Panc1 (cell line): Measurements from ENCODE around the gene TNIK. TPM values are rescaled to one million over a fixed set of nuclear protein-coding genes. Genes with fewer than 3 reads are reported as not detected.

ENCODE experiments used
- ATAC-seq: fragments of 200-7000 bp; cut with Tn5 transposase; 2 replicates; pipeline ENCODE4 v1.9.1; 2020; ENCODE audit warnings: mild to moderate bottlenecking, moderate library complexity
- BruUV-seq: library from RNA; stranded (reverse); fragments of 400-500 nt; replicated peaks from 2 replicates; lab custom pipeline; 2021; lab: Mats Ljungman, UMichigan
- CTCF ChIA-PET: fragments of 300-600 bp; sonication (Branson Sonifier 250); formaldehyde crosslinking; loops from one replicate; lab custom pipeline; 2022; ENCODE audit warnings: antibody characterized with exemption; lab: Charles Lee
- POLR2A ChIA-PET: fragments of 300-600 bp; sonication (Branson Sonifier 250); formaldehyde crosslinking; loops from one replicate; lab custom pipeline; 2022; ENCODE audit warnings: antibody characterized with exemption; lab: Charles Lee
- DNase-seq: peaks from one replicate; pipeline ENCODE4 v3.0.0-alpha.2; 2010; ENCODE audit warnings: low read depth, low spot score
- H3K27ac ChIP-seq: 2 replicates; pipeline ENCODE4 v1.5.1; 2011; ENCODE audit warnings: mild to moderate bottlenecking, low read length, inconsistent platforms
- H3K27me3 ChIP-seq: fragments of 200-500 bp; sonication (Bioruptor generic); 2 replicates; pipeline ENCODE4 v1.6.0; 2014; ENCODE audit warnings: low read length, inconsistent platforms; ENCODE audit not compliant: control insufficient read depth, insufficient read depth
- H3K36me3 ChIP-seq: fragments of 200-500 bp; sonication (Bioruptor generic); 2 replicates; pipeline ENCODE4 v1.5.1; 2014; ENCODE audit warnings: inconsistent platforms, mild to moderate bottlenecking, low read length, moderate library complexity; ENCODE audit not compliant: control insufficient read depth, insufficient read depth
- H3K4me1 ChIP-seq: 2 replicates; pipeline ENCODE4 v1.5.1; 2011; ENCODE audit warnings: inconsistent platforms, mild to moderate bottlenecking, low read length, moderate library complexity; ENCODE audit not compliant: control insufficient read depth, insufficient read depth
- H3K4me3 ChIP-seq, 2 experiments: 2 replicates each; pipeline ENCODE4 v1.5.1; 2011 to 2012; ENCODE audit warnings: low read depth in 2 of 2, low read length in 2 of 2, mild to moderate bottlenecking in 2 of 2, inconsistent platforms in 1 of 2, moderate library complexity in 1 of 2
- H3K9me3 ChIP-seq: fragments of 200-500 bp; sonication (Bioruptor generic); 2 replicates; pipeline ENCODE4 v1.5.1; 2014; ENCODE audit warnings: low read depth, mild to moderate bottlenecking, inconsistent platforms, low read length, moderate library complexity; ENCODE audit not compliant: control insufficient read depth, insufficient read depth
- POLR2AphosphoS5 ChIP-seq: IDR thresholded peaks from 2 replicates; pipeline ENCODE4 v1.6.1; 2012; ENCODE audit warnings: mild to moderate bottlenecking, low read depth, low read length, moderate library complexity
- SIN3A ChIP-seq: IDR thresholded peaks from 2 replicates; pipeline ENCODE4 v1.6.1; 2012; ENCODE audit warnings: low read depth, mild to moderate bottlenecking, low read length, moderate library complexity, borderline replicate concordance; ENCODE audit not compliant: insufficient read depth
- TCF7L2 ChIP-seq: IDR thresholded peaks from 2 replicates; pipeline ENCODE4 v1.6.1; 2011; ENCODE audit warnings: mild to moderate bottlenecking, low read depth, low read length, inconsistent platforms
- in situ Hi-C: cut with HindIII; loops from 2 replicates; pipeline ENCODE4 v1.10.0; 2016; ENCODE audit warnings: low sequenced_read_pairs, low pct_unique_long_range_greater_than_20kb
- intact Hi-C: fragments of 100-400 bp; cut with micrococcal nuclease; formaldehyde crosslinking; loops from one replicate; pipeline ENCODE4 v1.10.0; 2022; ENCODE audit not compliant: unreplicated experiment
- total RNA-seq: library from RNA; stranded (reverse); gene quantifications from one replicate; pipeline ENCODE4 v1.2.1, GENCODE V29; 2021; ENCODE audit not compliant: unreplicated experiment
- TF ChIP-seq, protein P1 (sequence below): fragments of 450-650 bp; IDR thresholded peaks from 2 replicates; pipeline ENCODE4 v1.5.1; 2017; ENCODE audit warnings: mild to moderate bottlenecking
- TF ChIP-seq, protein P2 (sequence below), 2 experiments: IDR thresholded peaks; 2 replicates each; pipeline ENCODE4 v1.6.1; 2011 to 2012; ENCODE audit warnings: low read depth in 2 of 2, control low read depth in 1 of 2, low read length in 1 of 2, mild to moderate bottlenecking in 1 of 2, moderate library complexity in 1 of 2; ENCODE audit not compliant: insufficient read depth in 1 of 2

Gene TNIK
- total RNA-seq, 1 experiment from 2014 or later = 1.9 TPM

GRCh38 chr3:171431550-171431949 is 28.7 kb downstream of the TNIK start:
- Histone ChIP-seq H3K4me3 (no peak overlapping the region), H3K36me3 (no peaks in the 10 kb centered on the region), H3K27me3 (peaks cover 19% of the 10 kb centered on the region), H3K9me3 (no peaks in the 10 kb centered on the region), H3K27ac (no peak overlapping the region), H3K4me1 (no peaks in the 10 kb centered on the region)
- intact Hi-C loops (no loop called here), in situ Hi-C loops (no loop called here)
- CTCF ChIA-PET = no interaction called here
- no TSS peak for BruUV-seq
- ATAC-seq = no peak
- POLR2A ChIA-PET = no interaction called here
- DNase-seq = no peak
- no peak for TF ChIP-seq TCF7L2
- no peak for TF ChIP-seq SIN3A
- TF ChIP-seq, protein P1, sequence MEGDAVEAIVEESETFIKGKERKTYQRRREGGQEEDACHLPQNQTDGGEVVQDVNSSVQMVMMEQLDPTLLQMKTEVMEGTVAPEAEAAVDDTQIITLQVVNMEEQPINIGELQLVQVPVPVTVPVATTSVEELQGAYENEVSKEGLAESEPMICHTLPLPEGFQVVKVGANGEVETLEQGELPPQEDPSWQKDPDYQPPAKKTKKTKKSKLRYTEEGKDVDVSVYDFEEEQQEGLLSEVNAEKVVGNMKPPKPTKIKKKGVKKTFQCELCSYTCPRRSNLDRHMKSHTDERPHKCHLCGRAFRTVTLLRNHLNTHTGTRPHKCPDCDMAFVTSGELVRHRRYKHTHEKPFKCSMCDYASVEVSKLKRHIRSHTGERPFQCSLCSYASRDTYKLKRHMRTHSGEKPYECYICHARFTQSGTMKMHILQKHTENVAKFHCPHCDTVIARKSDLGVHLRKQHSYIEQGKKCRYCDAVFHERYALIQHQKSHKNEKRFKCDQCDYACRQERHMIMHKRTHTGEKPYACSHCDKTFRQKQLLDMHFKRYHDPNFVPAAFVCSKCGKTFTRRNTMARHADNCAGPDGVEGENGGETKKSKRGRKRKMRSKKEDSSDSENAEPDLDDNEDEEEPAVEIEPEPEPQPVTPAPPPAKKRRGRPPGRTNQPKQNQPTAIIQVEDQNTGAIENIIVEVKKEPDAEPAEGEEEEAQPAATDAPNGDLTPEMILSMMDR = no peak
- TF ChIP-seq POLR2AphosphoS5 = no peak
- TF ChIP-seq, protein P2, sequence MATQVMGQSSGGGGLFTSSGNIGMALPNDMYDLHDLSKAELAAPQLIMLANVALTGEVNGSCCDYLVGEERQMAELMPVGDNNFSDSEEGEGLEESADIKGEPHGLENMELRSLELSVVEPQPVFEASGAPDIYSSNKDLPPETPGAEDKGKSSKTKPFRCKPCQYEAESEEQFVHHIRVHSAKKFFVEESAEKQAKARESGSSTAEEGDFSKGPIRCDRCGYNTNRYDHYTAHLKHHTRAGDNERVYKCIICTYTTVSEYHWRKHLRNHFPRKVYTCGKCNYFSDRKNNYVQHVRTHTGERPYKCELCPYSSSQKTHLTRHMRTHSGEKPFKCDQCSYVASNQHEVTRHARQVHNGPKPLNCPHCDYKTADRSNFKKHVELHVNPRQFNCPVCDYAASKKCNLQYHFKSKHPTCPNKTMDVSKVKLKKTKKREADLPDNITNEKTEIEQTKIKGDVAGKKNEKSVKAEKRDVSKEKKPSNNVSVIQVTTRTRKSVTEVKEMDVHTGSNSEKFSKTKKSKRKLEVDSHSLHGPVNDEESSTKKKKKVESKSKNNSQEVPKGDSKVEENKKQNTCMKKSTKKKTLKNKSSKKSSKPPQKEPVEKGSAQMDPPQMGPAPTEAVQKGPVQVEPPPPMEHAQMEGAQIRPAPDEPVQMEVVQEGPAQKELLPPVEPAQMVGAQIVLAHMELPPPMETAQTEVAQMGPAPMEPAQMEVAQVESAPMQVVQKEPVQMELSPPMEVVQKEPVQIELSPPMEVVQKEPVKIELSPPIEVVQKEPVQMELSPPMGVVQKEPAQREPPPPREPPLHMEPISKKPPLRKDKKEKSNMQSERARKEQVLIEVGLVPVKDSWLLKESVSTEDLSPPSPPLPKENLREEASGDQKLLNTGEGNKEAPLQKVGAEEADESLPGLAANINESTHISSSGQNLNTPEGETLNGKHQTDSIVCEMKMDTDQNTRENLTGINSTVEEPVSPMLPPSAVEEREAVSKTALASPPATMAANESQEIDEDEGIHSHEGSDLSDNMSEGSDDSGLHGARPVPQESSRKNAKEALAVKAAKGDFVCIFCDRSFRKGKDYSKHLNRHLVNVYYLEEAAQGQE (IDR thresholded peaks at IDR 0.05; ENCODE audit: insufficient read depth in 1 of 2, low read depth in 2 of 2, low read length in 1 of 2) = no peak

DNA sequence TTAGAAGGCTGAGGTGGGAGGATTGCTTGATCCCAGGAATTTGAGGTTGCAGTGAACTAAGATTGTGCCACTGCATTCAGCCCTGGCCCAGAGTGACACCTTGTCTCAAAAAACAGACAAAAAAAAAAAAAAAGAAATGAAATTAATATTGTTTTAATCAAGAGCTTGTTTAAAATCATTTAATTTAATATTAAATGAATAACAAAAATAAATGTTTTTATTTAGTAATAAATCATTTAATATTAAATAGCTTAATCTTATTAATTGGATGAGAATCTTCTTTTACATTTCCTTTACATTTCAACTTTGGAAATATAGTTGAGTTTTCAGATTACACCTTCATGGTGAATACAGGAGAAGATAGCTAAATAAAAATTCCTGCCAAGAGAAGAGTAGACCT is 29.7 kb downstream of the TNIK start:
- TF ChIP-seq, protein P2 (IDR thresholded peaks at IDR 0.05; ENCODE audit: insufficient read depth in 1 of 2, low read depth in 2 of 2, low read length in 1 of 2) = no peak
- TF ChIP-seq, protein P1 = no peak
- no peak for TF ChIP-seq POLR2AphosphoS5
- TF ChIP-seq TCF7L2 = no peak
- TF ChIP-seq SIN3A = no peak
- no TSS peak for BruUV-seq
- H3K4me3 ChIP-seq = no peak overlapping the region
- in situ Hi-C loops = no loop called here
- DNase-seq (no peak), ATAC-seq (no peak)
- POLR2A ChIA-PET = no interaction called here
- no peaks in the 10 kb centered on the region for H3K4me1 ChIP-seq
- no peak overlapping the region for H3K27ac ChIP-seq
- H3K36me3 ChIP-seq = no peaks in the 10 kb centered on the region
- H3K27me3 ChIP-seq = peaks cover 15% of the 10 kb centered on the region
- H3K9me3 ChIP-seq = no peaks in the 10 kb centered on the region
- intact Hi-C loops = no loop called here
- CTCF ChIA-PET = interaction anchor here (0.6 kb wide), 1 partner anchor 9 kb away, joined by 3 read pairs; no protein-coding TSS in a partner anchor
